WTC11 (cell line): ENCODE measurements around the gene COPB2.

Source experiments
- CREM ChIP-seq: sonication (generic); formaldehyde crosslinking; IDR thresholded peaks from 2 replicates; pipeline ENCODE4 v1.8.1; 2022; ENCODE audit warnings: mild to moderate bottlenecking, missing genetic modification reagents, moderate library complexity
- E2F5 ChIP-seq: sonication (generic); formaldehyde crosslinking; IDR thresholded peaks from 2 replicates; pipeline ENCODE4 v1.8.1; 2022; ENCODE audit warnings: mild to moderate bottlenecking, moderate library complexity, missing genetic modification reagents
- RELA ChIP-seq: sonication (generic); formaldehyde crosslinking; IDR thresholded peaks from 2 replicates; pipeline ENCODE4 v1.8.1; 2022; ENCODE audit warnings: missing genetic modification reagents, mild to moderate bottlenecking, borderline replicate concordance
- USF1 ChIP-seq: sonication (generic); formaldehyde crosslinking; IDR thresholded peaks from 2 replicates; pipeline ENCODE4 v1.8.0; 2022; ENCODE audit warnings: mild to moderate bottlenecking, missing genetic modification reagents
- TF ChIP-seq, protein P1 (sequence below): fragments of 200-600 bp; IDR thresholded peaks from 2 replicates; pipeline ENCODE4 v1.8.0; 2022; ENCODE audit warnings: antibody characterized with exemption
- TF ChIP-seq, protein P2 (sequence below): sonication (generic); formaldehyde crosslinking; conservative IDR thresholded peaks from 2 replicates; pipeline ENCODE4 v1.8.1; 2022; ENCODE audit warnings: mild to moderate bottlenecking, missing genetic modification reagents

- TF ChIP-seq, protein P1, sequence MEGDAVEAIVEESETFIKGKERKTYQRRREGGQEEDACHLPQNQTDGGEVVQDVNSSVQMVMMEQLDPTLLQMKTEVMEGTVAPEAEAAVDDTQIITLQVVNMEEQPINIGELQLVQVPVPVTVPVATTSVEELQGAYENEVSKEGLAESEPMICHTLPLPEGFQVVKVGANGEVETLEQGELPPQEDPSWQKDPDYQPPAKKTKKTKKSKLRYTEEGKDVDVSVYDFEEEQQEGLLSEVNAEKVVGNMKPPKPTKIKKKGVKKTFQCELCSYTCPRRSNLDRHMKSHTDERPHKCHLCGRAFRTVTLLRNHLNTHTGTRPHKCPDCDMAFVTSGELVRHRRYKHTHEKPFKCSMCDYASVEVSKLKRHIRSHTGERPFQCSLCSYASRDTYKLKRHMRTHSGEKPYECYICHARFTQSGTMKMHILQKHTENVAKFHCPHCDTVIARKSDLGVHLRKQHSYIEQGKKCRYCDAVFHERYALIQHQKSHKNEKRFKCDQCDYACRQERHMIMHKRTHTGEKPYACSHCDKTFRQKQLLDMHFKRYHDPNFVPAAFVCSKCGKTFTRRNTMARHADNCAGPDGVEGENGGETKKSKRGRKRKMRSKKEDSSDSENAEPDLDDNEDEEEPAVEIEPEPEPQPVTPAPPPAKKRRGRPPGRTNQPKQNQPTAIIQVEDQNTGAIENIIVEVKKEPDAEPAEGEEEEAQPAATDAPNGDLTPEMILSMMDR: no peak
- TF ChIP-seq CREM (CRISPR knock-in tag) (no peak), USF1 (no peak), E2F5 (no peak), RELA (no peak)
- TF ChIP-seq, protein P2, sequence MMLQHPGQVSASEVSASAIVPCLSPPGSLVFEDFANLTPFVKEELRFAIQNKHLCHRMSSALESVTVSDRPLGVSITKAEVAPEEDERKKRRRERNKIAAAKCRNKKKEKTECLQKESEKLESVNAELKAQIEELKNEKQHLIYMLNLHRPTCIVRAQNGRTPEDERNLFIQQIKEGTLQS (CRISPR knock-in tag): no peak
Observed at GRCh38 chr3:139311557-139311956, 77.9 kb downstream of the COPB2 start.
